ENCODE data around the gene JADE2. TPM values are rescaled to one million over a fixed set of nuclear protein-coding genes. Genes with fewer than 3 reads are reported as not detected.

Gene JADE2
- total RNA-seq (2014; rRNA removed; shearing (Covaris generic)) (32.3 and 37.6 TPM in 2 replicates), total RNA-seq (2022) (67.0 and 70.5 TPM in 2 replicates), Bru-seq, nascent RNA (percentile 69 among the genes with signal in this experiment), BruChase-seq, experiment 1, labeled RNA remaining after a 6-hour chase (percentile 72 among the genes with signal in this experiment), BruChase-seq, experiment 2, labeled RNA remaining after a 2-hour chase (percentile 70 among the genes with signal in this experiment)
- long read RNA-seq, partial matches to known transcripts: 9 of 69 reads
- long read RNA-seq, other reads (novel, unspliced or antisense): 58 of 69 reads

DNA sequence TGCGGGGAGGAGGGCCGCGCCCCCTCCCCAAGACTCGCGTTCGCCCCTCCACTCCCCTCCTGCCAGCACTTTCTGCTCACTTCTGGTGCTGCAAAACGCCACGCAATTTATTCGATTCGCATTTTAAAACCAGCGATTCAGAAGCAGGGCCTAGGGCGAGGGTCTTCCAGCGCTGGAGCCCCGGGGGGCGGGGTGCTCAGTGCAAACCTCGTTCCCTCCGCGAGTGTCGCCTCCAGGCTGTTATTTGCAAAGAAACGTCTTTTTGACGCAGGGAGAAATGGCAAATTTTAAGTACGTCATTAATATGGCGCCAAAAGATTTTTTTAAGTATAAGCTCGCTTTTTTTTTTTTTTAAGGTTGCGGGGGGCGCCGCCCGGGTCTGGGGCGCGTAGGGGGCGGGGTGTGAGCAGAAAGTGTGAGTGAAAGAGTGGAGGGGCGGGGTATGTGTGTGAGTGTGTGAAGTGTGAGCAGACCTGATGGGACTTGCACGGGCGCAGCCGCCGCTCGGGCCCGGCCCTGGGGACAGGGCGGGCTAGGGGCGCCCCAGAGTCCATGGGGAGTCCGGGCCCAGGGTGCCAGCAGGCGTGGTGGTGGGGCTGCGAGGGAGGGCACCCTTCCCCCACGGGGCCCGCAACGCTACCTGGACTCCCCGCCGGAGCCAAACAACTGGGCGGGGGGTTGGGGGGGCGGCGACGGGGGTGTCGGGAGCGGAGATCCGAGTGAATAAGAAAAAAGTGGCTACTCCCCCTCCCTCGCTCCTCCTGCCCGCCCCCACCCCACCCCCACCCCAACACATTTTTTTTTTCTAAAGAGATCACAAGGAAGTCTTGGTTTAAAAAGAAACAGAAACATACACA lies at the start of gene JADE2:
Gene JADE2 (plus strand): TSS at position 845 of the 857 bp plus-strand sequence. CDS start 10,188 bp downstream, outside the sequence.
- intact Hi-C loops (cut with micrococcal nuclease; ENCODE audit: unreplicated experiment): loop anchor here (2.0 to 10.0 kb wide), 3 partner anchors 214 to 510 kb away; partner anchors contain the start of genes CAMLG, PCBD2 and PITX1
- Histone ChIP-seq H4K20me1 (ENCODE audit: insufficient read depth, low read length) (peaks cover 17% of the 10 kb centered on the region), H3K4me1 (ENCODE audit: insufficient read depth, low read length, poor library complexity, severe bottlenecking) (peaks cover 30% of the 10 kb centered on the region), H3K36me3 (ENCODE audit: insufficient read depth, low read length) (peaks cover 9% of the 10 kb centered on the region; the same call in 1 of the 2 replicates), H3K4me3 (ENCODE audit: low read depth, low read length, poor library complexity, severe bottlenecking) (peak within 1 kb of the TSS; percentile 77), H3K4me2 (ENCODE audit: low read length) (peak within 1 kb of the TSS; percentile 94), H3K27ac (ENCODE audit: low read depth, low read length, poor library complexity, severe bottlenecking) (peak within 1 kb of the TSS; percentile 88), H3K79me2 (ENCODE audit: insufficient read depth, low read depth, low read length) (peaks cover 24% of the 10 kb centered on the region), H3K9me2 (ENCODE audit: insufficient read depth, low read length) (no peaks in the 10 kb centered on the region), H3K9me3 (ENCODE audit: low read length) (no peaks in the 10 kb centered on the region), H2AFZ (ENCODE audit: low read length) (peak within 1 kb of the TSS; percentile 69; the same call in 1 of the 2 replicates)
- ChIA-PET POLR2A (interaction anchor here (0.6 to 6.1 kb wide), 7 partner anchors 18 to 1073 kb away, joined by 3 to 55 read pairs (median 5); partner anchors contain the start of gene CDKN2AIPNL), CTCF (ENCODE audit: unreplicated experiment) (interaction anchor here (0.6 kb wide), 1 partner anchor 214 kb away, joined by 3 read pairs; no protein-coding TSS in a partner anchor)
- DNase-seq (ENCODE audit: low spot score): peak; percentile 87
- TF ChIP-seq EZH2phosphoT487 (IDR thresholded peaks at IDR 0.05; ENCODE audit: borderline replicate concordance, low read depth, low read length): no peak
- TF ChIP-seq, protein P1, sequence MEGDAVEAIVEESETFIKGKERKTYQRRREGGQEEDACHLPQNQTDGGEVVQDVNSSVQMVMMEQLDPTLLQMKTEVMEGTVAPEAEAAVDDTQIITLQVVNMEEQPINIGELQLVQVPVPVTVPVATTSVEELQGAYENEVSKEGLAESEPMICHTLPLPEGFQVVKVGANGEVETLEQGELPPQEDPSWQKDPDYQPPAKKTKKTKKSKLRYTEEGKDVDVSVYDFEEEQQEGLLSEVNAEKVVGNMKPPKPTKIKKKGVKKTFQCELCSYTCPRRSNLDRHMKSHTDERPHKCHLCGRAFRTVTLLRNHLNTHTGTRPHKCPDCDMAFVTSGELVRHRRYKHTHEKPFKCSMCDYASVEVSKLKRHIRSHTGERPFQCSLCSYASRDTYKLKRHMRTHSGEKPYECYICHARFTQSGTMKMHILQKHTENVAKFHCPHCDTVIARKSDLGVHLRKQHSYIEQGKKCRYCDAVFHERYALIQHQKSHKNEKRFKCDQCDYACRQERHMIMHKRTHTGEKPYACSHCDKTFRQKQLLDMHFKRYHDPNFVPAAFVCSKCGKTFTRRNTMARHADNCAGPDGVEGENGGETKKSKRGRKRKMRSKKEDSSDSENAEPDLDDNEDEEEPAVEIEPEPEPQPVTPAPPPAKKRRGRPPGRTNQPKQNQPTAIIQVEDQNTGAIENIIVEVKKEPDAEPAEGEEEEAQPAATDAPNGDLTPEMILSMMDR (conservative IDR thresholded peaks at IDR 0.05; ENCODE audit: low read length): peak; percentile 42
- BruUV-seq (replicated peaks): no TSS peak

DNA sequence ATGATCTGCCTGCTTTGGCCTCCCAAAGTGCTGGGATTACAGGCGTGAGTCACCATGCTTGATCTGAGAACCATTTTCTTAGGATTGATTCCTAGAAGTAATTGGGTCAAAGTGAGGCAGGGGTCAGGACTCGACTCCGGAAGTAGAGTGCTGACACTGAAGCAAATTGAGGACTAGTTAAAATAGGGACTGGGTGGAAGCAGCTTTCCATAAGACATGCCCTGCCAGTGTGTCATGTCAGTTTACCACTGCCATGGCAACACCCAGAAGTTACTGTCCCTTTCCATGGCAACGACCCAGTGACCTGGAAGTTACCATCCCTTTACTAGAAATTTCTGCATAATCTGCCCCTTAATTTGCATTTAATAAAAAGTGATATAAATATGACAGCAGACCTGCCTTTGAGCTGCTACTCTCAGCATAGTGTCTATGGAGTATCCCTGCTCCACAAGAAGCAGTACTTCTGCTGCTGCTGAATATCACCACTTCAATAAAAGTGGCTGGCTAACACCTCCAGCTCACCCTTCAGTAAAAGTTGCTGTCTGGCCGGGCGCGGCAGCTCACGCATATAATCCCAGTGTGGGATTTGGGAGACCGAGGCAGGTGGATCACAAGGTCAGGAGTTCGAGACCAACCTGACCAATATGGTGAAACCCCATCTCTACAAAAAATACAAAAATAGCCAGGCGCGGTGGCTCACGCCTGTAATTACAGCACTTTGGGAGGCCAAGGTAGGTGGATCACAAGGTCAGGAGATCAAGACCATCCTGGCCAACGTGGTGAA lies 47.8 kb upstream of the JADE2 start:
- Histone ChIP-seq H3K9me2 (ENCODE audit: insufficient read depth, low read length) (no peaks in the 10 kb centered on the region), H3K79me2 (ENCODE audit: insufficient read depth, low read depth, low read length) (no peaks in the 10 kb centered on the region), H4K20me1 (ENCODE audit: insufficient read depth, low read length) (no peaks in the 10 kb centered on the region), H3K4me2 (ENCODE audit: low read length) (no peak overlapping the region), H3K4me3 (ENCODE audit: low read depth, low read length, poor library complexity, severe bottlenecking) (no peak overlapping the region), H3K36me3 (ENCODE audit: insufficient read depth, low read length) (no peaks in the 10 kb centered on the region), H2AFZ (ENCODE audit: low read length) (no peak overlapping the region), H3K9me3 (ENCODE audit: low read length) (no peaks in the 10 kb centered on the region), H3K4me1 (ENCODE audit: insufficient read depth, low read length, poor library complexity, severe bottlenecking) (no peaks in the 10 kb centered on the region), H3K27ac (ENCODE audit: low read depth, low read length, poor library complexity, severe bottlenecking) (no peak overlapping the region)
- POLR2A ChIA-PET: interaction anchor here (0.6 to 1.1 kb wide), 3 partner anchors 16 to 457 kb away, joined by 3 to 4 read pairs (median 3); no protein-coding TSS in a partner anchor
- intact Hi-C loops (cut with micrococcal nuclease; ENCODE audit: unreplicated experiment): no loop called here
- no TSS peak for BruUV-seq (replicated peaks)
- no peak for DNase-seq (ENCODE audit: low spot score)
- CTCF ChIA-PET (ENCODE audit: unreplicated experiment): no interaction called here
- no peak for TF ChIP-seq EZH2phosphoT487 (IDR thresholded peaks at IDR 0.05; ENCODE audit: borderline replicate concordance, low read depth, low read length)
- TF ChIP-seq, protein P1 (conservative IDR thresholded peaks at IDR 0.05; ENCODE audit: low read length): no peak

All from OCI-LY7 (cell line).